ENCODE results near the gene ARHGAP10. TPM values are rescaled to one million over a fixed set of nuclear protein-coding genes. Genes with fewer than 3 reads are reported as not detected.

ARHGAP10 gene
- total RNA-seq, 2 donors from 2014 or later, result 23.9 to 28.7 TPM

GRCh38 chr4:148072789-148073188, 340.9 kb downstream of the ARHGAP10 start:
- Histone ChIP-seq H3K27me3 (no peaks in the 10 kb centered on the region), H3K36me3 (replicated peaks in 1 of 2; ENCODE audit: insufficient read depth in 1 of 2, low read depth in 2 of 2) (no peaks in the 10 kb centered on the region), H3K9me3 (no peaks in the 10 kb centered on the region), H3K4me3 (no peak overlapping the region), H3K4me1 (peaks cover 6% of the 10 kb centered on the region), H3K27ac (no peak overlapping the region)
- WGBS, 2 donors, result 91 to 94% methylated on average over 9 of the region's 9 CpGs
- DNase-seq (no peak), ATAC-seq (peak; percentile 24)
- intact Hi-C loops (cut with DNase I), result no loop called here
- no peak for TF ChIP-seq POLR2A (IDR thresholded peaks at IDR 0.05)
- TF ChIP-seq, protein P1, sequence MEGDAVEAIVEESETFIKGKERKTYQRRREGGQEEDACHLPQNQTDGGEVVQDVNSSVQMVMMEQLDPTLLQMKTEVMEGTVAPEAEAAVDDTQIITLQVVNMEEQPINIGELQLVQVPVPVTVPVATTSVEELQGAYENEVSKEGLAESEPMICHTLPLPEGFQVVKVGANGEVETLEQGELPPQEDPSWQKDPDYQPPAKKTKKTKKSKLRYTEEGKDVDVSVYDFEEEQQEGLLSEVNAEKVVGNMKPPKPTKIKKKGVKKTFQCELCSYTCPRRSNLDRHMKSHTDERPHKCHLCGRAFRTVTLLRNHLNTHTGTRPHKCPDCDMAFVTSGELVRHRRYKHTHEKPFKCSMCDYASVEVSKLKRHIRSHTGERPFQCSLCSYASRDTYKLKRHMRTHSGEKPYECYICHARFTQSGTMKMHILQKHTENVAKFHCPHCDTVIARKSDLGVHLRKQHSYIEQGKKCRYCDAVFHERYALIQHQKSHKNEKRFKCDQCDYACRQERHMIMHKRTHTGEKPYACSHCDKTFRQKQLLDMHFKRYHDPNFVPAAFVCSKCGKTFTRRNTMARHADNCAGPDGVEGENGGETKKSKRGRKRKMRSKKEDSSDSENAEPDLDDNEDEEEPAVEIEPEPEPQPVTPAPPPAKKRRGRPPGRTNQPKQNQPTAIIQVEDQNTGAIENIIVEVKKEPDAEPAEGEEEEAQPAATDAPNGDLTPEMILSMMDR (IDR thresholded peaks at IDR 0.05), result no peak

DNA sequence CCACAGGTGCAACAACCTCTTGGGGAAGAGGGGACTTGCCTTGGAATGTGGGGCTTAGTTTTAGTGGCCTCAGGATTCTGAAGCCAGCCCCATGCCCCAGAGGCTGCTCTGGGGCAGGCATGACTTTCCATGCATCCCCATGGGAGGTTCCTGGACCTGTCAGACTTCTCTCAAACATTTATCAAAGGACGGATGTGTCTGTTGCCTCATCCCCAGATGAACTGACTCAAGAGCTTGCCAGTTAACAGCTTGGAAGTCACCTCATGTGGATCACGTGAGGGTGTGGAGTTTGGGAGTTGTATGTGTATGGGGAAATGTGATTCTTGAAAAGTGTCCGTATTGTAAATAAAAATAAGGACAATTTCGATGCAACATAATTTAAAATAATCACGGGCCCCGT, 341.5 kb downstream of the ARHGAP10 start:
- WGBS, 2 donors, result 89 to 97% methylated on average over 6 of the region's 6 CpGs
- intact Hi-C loops (cut with DNase I), result no loop called here
- H3K36me3 ChIP-seq (replicated peaks in 1 of 2; ENCODE audit: insufficient read depth in 1 of 2, low read depth in 2 of 2), result no peaks in the 10 kb centered on the region

GRCh38 chr4:148074462-148074861, 342.6 kb downstream of the ARHGAP10 start:
- Histone ChIP-seq H3K27me3 (no peaks in the 10 kb centered on the region), H3K4me3 (no peak overlapping the region), H3K36me3 (replicated peaks in 1 of 2; ENCODE audit: insufficient read depth in 1 of 2, low read depth in 2 of 2) (no peaks in the 10 kb centered on the region), H3K9me3 (no peaks in the 10 kb centered on the region), H3K4me1 (peaks cover 6% of the 10 kb centered on the region), H3K27ac (no peak overlapping the region)
- WGBS, 2 donors, result 92 to 99% methylated on average over 4 to 5 of the region's 5 CpGs
- intact Hi-C loops (cut with DNase I), result no loop called here
- DNase-seq (no peak), ATAC-seq (no peak)
- TF ChIP-seq, protein P1 (IDR thresholded peaks at IDR 0.05), result no peak
- no peak for TF ChIP-seq POLR2A (IDR thresholded peaks at IDR 0.05)

More for the DNA sequence above, 341.5 kb downstream of the ARHGAP10 start:
- H3K4me3 ChIP-seq, result no peak overlapping the region
- peaks cover 6% of the 10 kb centered on the region for H3K4me1 ChIP-seq
- no peak overlapping the region for H3K27ac ChIP-seq
- ATAC-seq (no peak), DNase-seq (no peak)
- no peaks in the 10 kb centered on the region for H3K27me3 ChIP-seq
- no peaks in the 10 kb centered on the region for H3K9me3 ChIP-seq
- no peak for TF ChIP-seq POLR2A (IDR thresholded peaks at IDR 0.05)
- TF ChIP-seq, protein P1 (IDR thresholded peaks at IDR 0.05), result no peak

DNA sequence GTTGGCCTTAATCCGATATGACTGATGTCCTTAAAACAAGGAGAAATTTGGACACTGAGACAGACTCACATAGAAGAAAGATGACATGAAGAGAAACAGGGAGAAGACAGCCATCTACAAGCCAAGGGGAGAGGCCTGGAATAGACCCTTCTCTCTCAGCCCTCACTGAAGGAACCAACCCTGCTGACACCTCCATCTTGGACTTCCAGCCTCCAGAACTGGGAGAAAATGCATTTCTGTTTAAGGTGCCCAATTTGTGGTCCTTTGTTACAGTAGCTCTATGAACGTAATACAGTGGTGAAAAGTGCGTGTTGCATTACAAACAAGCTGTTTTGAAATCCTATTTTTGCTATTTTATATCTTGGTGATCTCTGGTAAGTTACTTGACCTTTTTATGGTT, 343.6 kb downstream of the ARHGAP10 start:
- no peak for ATAC-seq
- Histone ChIP-seq H3K4me3 (no peak overlapping the region), H3K27ac (no peak overlapping the region), H3K27me3 (no peaks in the 10 kb centered on the region), H3K4me1 (no peaks in the 10 kb centered on the region), H3K36me3 (replicated peaks in 1 of 2; ENCODE audit: insufficient read depth in 1 of 2, low read depth in 2 of 2) (no peaks in the 10 kb centered on the region), H3K9me3 (no peaks in the 10 kb centered on the region)
- WGBS, 2 donors, result 94 to 98% methylated on average over 3 of the region's 3 CpGs
- TF ChIP-seq, protein P1 (IDR thresholded peaks at IDR 0.05), result no peak
- no peak for TF ChIP-seq POLR2A (IDR thresholded peaks at IDR 0.05)
- intact Hi-C loops (cut with DNase I), result no loop called here
- no peak for DNase-seq

GRCh38 chr4:148076964-148077363, 345.1 kb downstream of the ARHGAP10 start:
- intact Hi-C loops (cut with DNase I), result no loop called here
- no peaks in the 10 kb centered on the region for H3K4me1 ChIP-seq
- no peak overlapping the region for H3K4me3 ChIP-seq
- H3K9me3 ChIP-seq, result no peaks in the 10 kb centered on the region
- ATAC-seq, result no peak
- TF ChIP-seq, protein P1 (IDR thresholded peaks at IDR 0.05), result no peak
- TF ChIP-seq POLR2A (IDR thresholded peaks at IDR 0.05), result no peak
- WGBS, 2 donors, result 94 to 99% methylated on average over 5 of the region's 5 CpGs
- H3K27me3 ChIP-seq, result no peaks in the 10 kb centered on the region
- no peak for DNase-seq
- no peaks in the 10 kb centered on the region for H3K36me3 ChIP-seq (replicated peaks in 1 of 2; ENCODE audit: insufficient read depth in 1 of 2, low read depth in 2 of 2)
- H3K27ac ChIP-seq, result no peak overlapping the region
